Measurements from ENCODE around the gene COL9A1.

- TF ChIP-seq PPARA (CRISPR knock-in tag; IDR thresholded peaks at IDR 0.05; ENCODE audit: borderline replicate concordance), result no peak
- TF ChIP-seq CSRNP3 (CRISPR knock-in tag; IDR thresholded peaks at IDR 0.05), result no peak
Observed at GRCh38 chr6:70292193-70292592, 10.7 kb downstream of the COL9A1 start.
